ENCODE measurements around the gene LDB3.

DNA sequence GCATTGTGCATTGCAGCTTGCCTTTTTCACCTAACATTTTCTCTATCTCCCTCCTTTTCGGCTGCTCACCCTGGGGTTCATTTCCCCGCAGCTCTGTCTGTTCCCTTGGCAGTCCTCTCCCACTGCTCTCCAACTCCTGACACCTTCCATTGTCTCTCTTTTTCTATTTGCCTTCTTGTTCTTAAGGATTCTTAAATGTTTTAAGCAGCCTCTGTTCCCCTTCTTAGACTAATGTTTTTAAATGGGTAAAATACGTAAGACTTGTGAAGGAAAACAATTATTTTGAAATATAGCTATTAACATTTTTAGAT, 107.5 kb downstream of the LDB3 start:
- TF ChIP-seq EZH2 (IDR thresholded peaks at IDR 0.05; ENCODE audit: borderline replicate concordance, low read depth, low read length) = no peak
- no peak for TF ChIP-seq NEUROD1 (IDR thresholded peaks at IDR 0.05; ENCODE audit: borderline replicate concordance, low read depth, low read length, partially characterized antibody)
- TF ChIP-seq KAT8 (IDR thresholded peaks at IDR 0.05; ENCODE audit: low read depth) = no peak
- no peak for TF ChIP-seq ZNF263 (CRISPR knock-in tag; IDR thresholded peaks at IDR 0.05; ENCODE audit: borderline replicate concordance)
- no peak for TF ChIP-seq CBX8 (IDR thresholded peaks at IDR 0.05; ENCODE audit: borderline replicate concordance, extremely low read depth, low read depth, low read length, poor library complexity, severe bottlenecking)
